DND-41 (cell line): ENCODE measurements around the gene SLFNL1.

Experiments
- EZH2 ChIP-seq: IDR thresholded peaks from 3 replicates; pipeline ENCODE4 v1.6.1; 2012; ENCODE audit warnings: borderline replicate concordance, low read depth, mild to moderate bottlenecking, moderate library complexity, low read length, inconsistent platforms; ENCODE audit not compliant: severe bottlenecking
- TF ChIP-seq, protein P1 (sequence below): IDR thresholded peaks from 2 replicates; pipeline ENCODE4 v1.5.1; 2012; ENCODE audit warnings: borderline replicate concordance, low read length, moderate library complexity, mild to moderate bottlenecking; ENCODE audit not compliant: poor library complexity, severe bottlenecking; ENCODE audit errors: extremely low read depth

DNA sequence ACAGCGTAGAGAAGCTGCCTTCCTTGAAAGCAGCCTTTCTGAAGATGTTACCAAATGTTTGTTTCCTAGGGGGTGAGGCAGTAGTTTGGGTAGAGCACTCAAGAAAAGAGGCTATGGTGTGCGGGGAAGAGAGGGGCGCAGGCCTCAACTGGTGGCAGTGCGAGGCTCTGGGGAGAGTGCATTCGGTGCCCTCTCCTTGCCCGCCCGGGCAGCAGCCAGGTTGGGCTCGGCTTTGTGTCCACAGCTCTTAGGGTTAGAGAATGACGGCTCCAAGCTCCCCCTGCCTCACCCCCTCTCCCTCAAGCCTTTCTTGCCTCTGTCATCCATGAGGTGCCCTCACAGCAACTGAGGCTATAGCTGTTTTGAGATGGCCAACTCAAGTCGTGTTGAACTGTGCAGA lies 899 bp upstream of the SLFNL1 start:
- TF ChIP-seq, protein P1, sequence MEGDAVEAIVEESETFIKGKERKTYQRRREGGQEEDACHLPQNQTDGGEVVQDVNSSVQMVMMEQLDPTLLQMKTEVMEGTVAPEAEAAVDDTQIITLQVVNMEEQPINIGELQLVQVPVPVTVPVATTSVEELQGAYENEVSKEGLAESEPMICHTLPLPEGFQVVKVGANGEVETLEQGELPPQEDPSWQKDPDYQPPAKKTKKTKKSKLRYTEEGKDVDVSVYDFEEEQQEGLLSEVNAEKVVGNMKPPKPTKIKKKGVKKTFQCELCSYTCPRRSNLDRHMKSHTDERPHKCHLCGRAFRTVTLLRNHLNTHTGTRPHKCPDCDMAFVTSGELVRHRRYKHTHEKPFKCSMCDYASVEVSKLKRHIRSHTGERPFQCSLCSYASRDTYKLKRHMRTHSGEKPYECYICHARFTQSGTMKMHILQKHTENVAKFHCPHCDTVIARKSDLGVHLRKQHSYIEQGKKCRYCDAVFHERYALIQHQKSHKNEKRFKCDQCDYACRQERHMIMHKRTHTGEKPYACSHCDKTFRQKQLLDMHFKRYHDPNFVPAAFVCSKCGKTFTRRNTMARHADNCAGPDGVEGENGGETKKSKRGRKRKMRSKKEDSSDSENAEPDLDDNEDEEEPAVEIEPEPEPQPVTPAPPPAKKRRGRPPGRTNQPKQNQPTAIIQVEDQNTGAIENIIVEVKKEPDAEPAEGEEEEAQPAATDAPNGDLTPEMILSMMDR: no peak
- no peak for TF ChIP-seq EZH2
